Lower leg skin (tissue), 4 donors: ENCODE data around the gene CRTAP. TPM values are rescaled to one million over a fixed set of nuclear protein-coding genes. Genes with fewer than 3 reads are reported as not detected.
"Not testable (repeated sequence)": the region's sequence is repeated elsewhere in the genome, so short reads cannot be mapped to it uniquely, and the experiment has no call there.

Experiments
- DNase-seq, 2 donors: peaks; one replicate each; pipeline ENCODE4 v3.0.0-alpha.2; 2019; ENCODE audit warnings: low spot score in 2 of 2
- H3K4me3 ChIP-seq: fragments of 200-600 bp; sonication (generic); 2 replicates; pipeline ENCODE4 v1.5.1; 2017; ENCODE audit warnings: mild to moderate bottlenecking, low read depth; ENCODE audit not compliant: poor library complexity, severe bottlenecking
- CTCF ChIP-seq, 3 donors: fragments of 450-650 bp; IDR thresholded peaks; one replicate each; pipeline ENCODE4 v1.5.1; 2016; ENCODE audit warnings: antibody characterized with exemption in 3 of 3, mild to moderate bottlenecking in 3 of 3, moderate library complexity in 2 of 3
- POLR2A ChIP-seq, 2 donors: fragments of 450-650 bp; IDR thresholded peaks; one replicate each; pipeline ENCODE4 v1.6.1; 2016 to 2017; ENCODE audit warnings: antibody characterized with exemption in 2 of 2, mild to moderate bottlenecking in 1 of 2, moderate library complexity in 1 of 2
- WGBS, 2 donors: methylation state at CpG; one replicate each; pipeline ENCODE4 v1.1.5; 2018; 5-methylcytosine and 5-hydroxymethylcytosine counted together
- intact Hi-C: fragments of 100-400 bp; cut with DNase I; formaldehyde crosslinking; loops from one replicate; pipeline ENCODE4 v1.15.0; 2023; ENCODE audit warnings: low total_unique reads
- total RNA-seq, 4 donors: library from RNA; depleted of rRNA; stranded (reverse); fragments of >200 nt; gene quantifications; one replicate each; pipeline ENCODE4 v1.1.0, GENCODE V29; 2016

Gene CRTAP
- total RNA-seq, 4 donors from 2014 or later = 130 to 258 (median 196) TPM

DNA sequence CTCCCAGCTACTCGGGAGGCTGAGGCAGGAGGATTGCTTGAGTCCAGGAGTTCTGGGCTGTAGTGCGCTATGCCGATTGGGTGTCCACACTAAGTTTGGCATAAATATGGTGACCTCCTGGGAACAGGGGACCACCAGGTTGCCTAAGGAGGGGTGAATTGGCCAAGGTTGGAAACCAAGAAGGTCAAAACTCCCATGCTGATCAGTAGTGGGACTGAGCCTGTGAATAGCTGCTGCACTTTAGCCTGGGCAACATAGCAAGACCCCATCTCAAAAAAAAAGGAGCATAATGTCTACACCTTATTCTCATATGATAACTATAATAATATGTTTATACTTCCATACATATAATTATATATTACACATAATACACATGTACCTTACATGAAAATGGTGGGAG, 10.8 kb upstream of the CRTAP start:
- no peak for TF ChIP-seq POLR2A (IDR thresholded peaks at IDR 0.05)
- no peak for TF ChIP-seq CTCF (IDR thresholded peaks at IDR 0.05)
- DNase-seq = no peak
- H3K4me3 ChIP-seq = no peak overlapping the region
- intact Hi-C loops = no loop called here
- WGBS, 2 donors = 90 to 94% methylated on average over 3 of the region's 3 CpGs

- intact Hi-C loops = no loop called here
- H3K4me3 ChIP-seq = no peak overlapping the region
- DNase-seq = no peak
- no peak for TF ChIP-seq CTCF (IDR thresholded peaks at IDR 0.05)
- TF ChIP-seq POLR2A (IDR thresholded peaks at IDR 0.05) = no peak
- 87 to 89% methylated on average over 3 of the region's 3 CpGs for WGBS, 2 donors
Measured at GRCh38 chr3:33103480-33103879, 10.3 kb upstream of the CRTAP start.

DNA sequence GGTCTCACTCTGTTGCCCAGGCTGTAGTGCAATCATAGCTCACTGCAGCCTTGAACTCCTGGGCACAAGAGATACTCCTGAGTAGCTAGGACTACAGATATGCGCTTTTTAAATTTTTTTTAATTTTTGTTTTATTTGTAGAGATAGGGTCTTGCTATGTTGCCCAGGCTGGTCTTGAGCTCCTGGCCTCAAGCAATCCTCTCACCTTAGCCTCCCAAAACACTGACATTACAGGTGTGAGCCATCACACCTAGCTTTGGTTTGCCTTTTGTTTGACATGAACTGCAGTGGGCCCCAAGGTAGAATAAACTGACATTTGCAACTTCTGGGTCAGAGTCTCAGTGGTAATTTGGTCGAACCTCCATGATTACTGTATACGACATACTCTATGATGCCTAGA, 9.0 kb upstream of the CRTAP start:
- DNase-seq = no peak
- intact Hi-C loops = no loop called here
- 90 to 96% methylated on average over 3 of the region's 3 CpGs for WGBS, 2 donors
- H3K4me3 ChIP-seq = no peak overlapping the region
- no peak for TF ChIP-seq POLR2A (IDR thresholded peaks at IDR 0.05)
- TF ChIP-seq CTCF (IDR thresholded peaks at IDR 0.05) = no peak

DNA sequence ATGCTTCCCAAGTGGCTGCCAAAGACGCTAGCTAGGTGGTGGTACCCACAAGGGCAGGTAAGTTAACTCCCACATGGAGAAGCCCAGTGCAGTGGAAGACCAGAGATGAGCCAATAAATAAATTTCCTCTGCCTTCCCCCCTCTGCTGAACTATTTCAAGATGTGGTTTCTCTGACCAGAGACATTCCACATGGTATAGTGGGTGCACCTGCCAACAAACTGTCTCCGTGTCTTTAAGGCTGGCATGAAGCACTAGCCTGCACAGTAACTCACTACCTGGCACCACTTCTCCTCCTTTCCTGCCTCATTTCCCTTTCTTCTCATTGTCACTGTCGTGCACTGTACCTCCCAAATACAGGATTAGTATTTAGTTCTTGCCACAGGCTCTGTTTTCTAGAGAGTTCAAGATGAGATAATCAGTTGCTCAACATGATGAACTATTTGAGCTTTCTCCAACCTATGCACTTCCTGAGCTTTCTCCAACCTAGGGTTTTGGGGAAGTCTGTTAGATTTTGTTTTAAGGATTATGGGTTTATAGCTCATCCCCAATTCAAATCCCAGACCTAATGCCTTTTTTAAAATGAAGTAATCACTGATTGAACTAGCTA, 8.4 kb upstream of the CRTAP start:
- intact Hi-C loops = no loop called here
- no peak for DNase-seq
- 56 to 58% methylated on average over 3 of the region's 3 CpGs for WGBS, 2 donors
- H3K4me3 ChIP-seq = no peak overlapping the region
- TF ChIP-seq POLR2A (IDR thresholded peaks at IDR 0.05) (no peak), CTCF (IDR thresholded peaks at IDR 0.05) (no peak)

GRCh38 chr3:33106854-33107253, 7.0 kb upstream of the CRTAP start:
- intact Hi-C loops, DNase-seq, H3K4me3 ChIP-seq: not testable (repeated sequence)
- 86 to 91% methylated on average over 2 of the region's 2 CpGs for WGBS, 2 donors

- no peak overlapping the region for H3K4me3 ChIP-seq
- no peak for TF ChIP-seq POLR2A (IDR thresholded peaks at IDR 0.05)
- no peak for TF ChIP-seq CTCF (IDR thresholded peaks at IDR 0.05)
- WGBS, 2 donors = 91 to 94% methylated on average over 8 of the region's 8 CpGs
- intact Hi-C loops = no loop called here
- no peak for DNase-seq
Measured at GRCh38 chr3:33111581-33111980, 2.2 kb upstream of the CRTAP start.
